GM08714 (cell line): ENCODE measurements around the gene OR2A12.

Experiments used
- H3K4me3 ChIP-seq: fragments of 200-500 bp; sonication (Bioruptor generic); 2 replicates; pipeline ENCODE4 v1.5.1; 2014; ENCODE audit warnings: mild to moderate bottlenecking, low read length, inconsistent platforms
- ZNF274 ChIP-seq: IDR thresholded peaks from 2 replicates; pipeline ENCODE4 v1.6.1; 2012; ENCODE audit warnings: mild to moderate bottlenecking, low read depth, low read length

Gene OR2A12

DNA sequence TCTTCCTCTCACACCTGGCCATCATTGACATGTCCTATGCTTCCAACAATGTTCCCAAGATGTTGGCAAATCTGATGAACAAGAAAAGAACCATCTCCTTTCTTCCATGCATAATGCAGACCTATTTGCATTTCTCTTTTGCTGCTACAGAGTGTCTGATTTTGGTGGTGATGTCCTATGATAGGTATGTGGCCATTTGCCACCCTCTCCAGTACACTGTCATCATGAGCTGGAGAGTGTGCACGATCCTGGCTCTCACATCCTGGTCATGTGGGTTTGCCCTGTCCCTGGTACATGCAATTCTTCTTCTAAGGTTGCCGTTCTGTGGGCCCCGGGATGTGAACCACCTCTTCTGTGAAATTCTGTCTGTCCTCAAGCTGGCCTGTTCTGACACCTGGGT lies 56.1 kb downstream of the OR2A12 start:
- no peak for TF ChIP-seq ZNF274

GRCh38 chr7:144144426-144144825 lies 58.3 kb downstream of the OR2A12 start:
- H3K4me3 ChIP-seq = no peak overlapping the region
- no peak for TF ChIP-seq ZNF274

More for the DNA sequence above, 56.1 kb downstream of the OR2A12 start:
- H3K4me3 ChIP-seq = no peak overlapping the region

DNA sequence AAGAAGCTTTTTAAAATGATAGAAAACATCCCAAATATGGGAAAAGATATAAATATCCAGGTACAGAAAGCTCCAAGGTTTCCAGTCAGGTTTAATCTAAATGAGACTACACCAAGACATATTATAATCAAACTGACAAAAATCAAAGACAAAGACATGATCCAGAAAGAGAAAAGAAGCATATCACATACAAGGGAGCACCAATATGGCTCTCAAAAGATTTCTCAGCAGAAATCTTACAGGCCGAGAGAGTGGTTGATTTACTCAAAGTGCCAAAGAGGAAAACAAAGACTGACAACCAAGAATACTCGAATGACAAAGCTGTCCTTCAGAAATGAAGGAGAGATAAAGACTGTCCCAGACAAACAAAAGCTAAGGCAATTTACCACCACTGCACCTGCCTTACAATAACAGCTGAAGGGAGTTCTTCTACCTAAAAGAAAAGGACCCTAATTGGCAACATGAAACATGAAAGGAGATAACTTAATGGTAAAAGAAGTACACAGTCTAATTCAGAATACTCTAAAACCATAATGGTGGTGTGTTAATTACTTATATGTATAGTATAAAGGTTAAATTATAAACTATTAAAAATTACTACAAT lies 62.2 kb downstream of the OR2A12 start:
- TF ChIP-seq ZNF274 = no peak
- H3K4me3 ChIP-seq = no peak overlapping the region
